SU-DHL-6 (cell line): ENCODE measurements around the gene ING1.
"Not testable (repeated sequence)": the region's sequence is repeated elsewhere in the genome, so short reads cannot be mapped to it uniquely, and the experiment has no call there.

Experiments
- H2AFZ ChIP-seq: fragments of 200-600 bp; sonication (generic); 2 replicates; pipeline ENCODE4 v1.6.1; 2014; ENCODE audit warnings: low read depth, mild to moderate bottlenecking, moderate library complexity, mixed read lengths, antibody characterized with exemption, low read length; ENCODE audit not compliant: severe bottlenecking
- H3F3A ChIP-seq: fragments of 200-600 bp; shearing (Covaris generic); 2 replicates; pipeline ENCODE4 v1.6.0; 2016; ENCODE audit warnings: antibody characterized with exemption, mild to moderate bottlenecking; ENCODE audit not compliant: insufficient read depth
- H3K27ac ChIP-seq: fragments of 200-600 bp; sonication (generic); 2 replicates; pipeline ENCODE4 v1.5.1; 2016; ENCODE audit warnings: low read depth, mild to moderate bottlenecking, low read length, moderate library complexity, mixed read lengths
- H3K27me3 ChIP-seq: fragments of 200-600 bp; sonication (generic), shearing (Covaris generic); 2 replicates; pipeline ENCODE4 v1.6.0; 2014; ENCODE audit warnings: mild to moderate bottlenecking, low read length
- H3K36me3 ChIP-seq: fragments of 200-600 bp; sonication (generic); 2 replicates; pipeline ENCODE4 v1.6.1; 2014; ENCODE audit warnings: mild to moderate bottlenecking, low read length, mixed read lengths
- H3K4me2 ChIP-seq: fragments of 300-600, 200-600 bp; shearing (Covaris generic), sonication (generic); 2 replicates; pipeline ENCODE4 v1.6.0; 2014; ENCODE audit warnings: low read length, low read depth, mild to moderate bottlenecking; ENCODE audit not compliant: poor library complexity, severe bottlenecking
- H3K4me3 ChIP-seq: fragments of 200-600 bp; sonication (generic); 2 replicates; pipeline ENCODE4 v1.5.1; 2014; ENCODE audit warnings: antibody characterized with exemption, low read length, mild to moderate bottlenecking, mixed read lengths; ENCODE audit not compliant: insufficient read depth, poor library complexity, severe bottlenecking
- H3K79me2 ChIP-seq: fragments of 200-600 bp; sonication (generic); 2 replicates; pipeline ENCODE4 v1.6.1; 2014; ENCODE audit warnings: mild to moderate bottlenecking, low read length, moderate library complexity; ENCODE audit not compliant: insufficient read depth
- H3K9ac ChIP-seq: fragments of 200-600 bp; sonication (generic); 2 replicates; pipeline ENCODE4 v1.7.0; 2014; ENCODE audit warnings: mild to moderate bottlenecking, low read length
- H3K9me2 ChIP-seq: fragments of 200-600 bp; sonication (generic); replicated peaks from 2 replicates; pipeline ENCODE4 v1.6.1; 2014; ENCODE audit warnings: low read length; ENCODE audit not compliant: insufficient read depth
- H3K9me3 ChIP-seq: fragments of 200-600 bp; sonication (generic); 2 replicates; pipeline ENCODE4 v1.6.1; 2014; ENCODE audit warnings: low read length, mixed read lengths; ENCODE audit not compliant: insufficient read depth
- H4K20me1 ChIP-seq: fragments of 200-600 bp; sonication (generic); 2 replicates; pipeline ENCODE4 v1.6.1; 2014; ENCODE audit warnings: low read depth, mild to moderate bottlenecking, antibody characterized with exemption, low read length, moderate library complexity, mixed read lengths
- CTCF ChIP-seq: fragments of 200-600 bp; sonication (generic); IDR thresholded peaks from one replicate; pipeline ENCODE4 v1.5.1; 2017; ENCODE audit warnings: antibody characterized with exemption, mild to moderate bottlenecking, low read length, moderate library complexity; ENCODE audit not compliant: insufficient read depth, poor library complexity, severe bottlenecking
- EZH2phosphoT487 ChIP-seq: fragments of 200-600 bp; sonication (generic), shearing (Covaris generic); conservative IDR thresholded peaks from 2 replicates; pipeline ENCODE4 v1.6.1; 2018; ENCODE audit warnings: mild to moderate bottlenecking, antibody characterized with exemption, low read length, moderate library complexity, mixed read lengths

Gene ING1

GRCh38 chr13:110687736-110688135 lies 25.8 kb upstream of the ING1 start:
- no peak for TF ChIP-seq CTCF
- TF ChIP-seq EZH2phosphoT487: no peak
- no peak overlapping the region for H2AFZ ChIP-seq
- no peaks in the 10 kb centered on the region for H3F3A ChIP-seq
- H3K4me3 ChIP-seq: no peak overlapping the region
- 0 out of 2 replicates have a peak, but pooled peaks cover 4% of the 10 kb centered on the region for H3K36me3 ChIP-seq
- H3K27me3 ChIP-seq: no peaks in the 10 kb centered on the region
- no peaks in the 10 kb centered on the region for H3K9me2 ChIP-seq
- H3K4me2 ChIP-seq: no peak overlapping the region
- no peak overlapping the region for H3K9ac ChIP-seq
- no peaks in the 10 kb centered on the region; the same call in 1 of the 2 replicates for H3K79me2 ChIP-seq
- H3K27ac ChIP-seq: no peak overlapping the region
- H3K9me3 ChIP-seq: no peaks in the 10 kb centered on the region
- no peaks in the 10 kb centered on the region for H4K20me1 ChIP-seq

GRCh38 chr13:110689041-110689440 lies 24.5 kb upstream of the ING1 start:
- Histone ChIP-seq H3K36me3 (0 out of 2 replicates have a peak, but pooled peaks cover 4% of the 10 kb centered on the region), H3K9me2 (no peaks in the 10 kb centered on the region), H3K79me2 (no peaks in the 10 kb centered on the region; the same call in 1 of the 2 replicates), H4K20me1 (no peaks in the 10 kb centered on the region), H3K27me3 (no peaks in the 10 kb centered on the region), H3K4me3 (no peak overlapping the region), H3K4me2 (no peak overlapping the region), H3K9ac (no peak overlapping the region), H3K9me3 (no peaks in the 10 kb centered on the region), H3F3A (no peaks in the 10 kb centered on the region), H2AFZ (no peak overlapping the region), H3K27ac (no peak overlapping the region)
- TF ChIP-seq CTCF (no peak), EZH2phosphoT487 (no peak)

GRCh38 chr13:110689711-110690110 lies 23.8 kb upstream of the ING1 start:
- Histone ChIP-seq H3K9ac (no peak overlapping the region), H3K36me3 (0 out of 2 replicates have a peak, but pooled peaks cover 4% of the 10 kb centered on the region), H3K27me3 (no peaks in the 10 kb centered on the region), H3K27ac (no peak overlapping the region), H3K4me2 (no peak overlapping the region), H3K4me3 (no peak overlapping the region), H3K9me3 (no peaks in the 10 kb centered on the region), H3K9me2 (no peaks in the 10 kb centered on the region), H3K79me2 (no peaks in the 10 kb centered on the region; the same call in 1 of the 2 replicates), H4K20me1 (no peaks in the 10 kb centered on the region), H3F3A (no peaks in the 10 kb centered on the region), H2AFZ (no peak overlapping the region)
- TF ChIP-seq EZH2phosphoT487 (no peak), CTCF (no peak)

GRCh38 chr13:110690516-110690915 lies 23.0 kb upstream of the ING1 start:
- no peaks in the 10 kb centered on the region for H3K27me3 ChIP-seq
- H3K4me3 ChIP-seq: no peak overlapping the region
- H3F3A ChIP-seq: no peaks in the 10 kb centered on the region
- H3K36me3 ChIP-seq: 0 out of 2 replicates have a peak, but pooled peaks cover 4% of the 10 kb centered on the region
- no peak for TF ChIP-seq CTCF
- TF ChIP-seq EZH2phosphoT487: no peak
- no peak overlapping the region for H3K27ac ChIP-seq
- H2AFZ ChIP-seq: no peak overlapping the region
- no peaks in the 10 kb centered on the region for H4K20me1 ChIP-seq
- H3K4me2 ChIP-seq: no peak overlapping the region
- no peaks in the 10 kb centered on the region for H3K9me3 ChIP-seq
- H3K79me2 ChIP-seq: no peaks in the 10 kb centered on the region; the same call in 1 of the 2 replicates
- no peak overlapping the region for H3K9ac ChIP-seq
- no peaks in the 10 kb centered on the region for H3K9me2 ChIP-seq

GRCh38 chr13:110695774-110696173 lies 17.7 kb upstream of the ING1 start:
- not testable (repeated sequence) for H3K9me3 ChIP-seq, H3K9ac ChIP-seq, H3K79me2 ChIP-seq, H3K27ac ChIP-seq, H3K4me3 ChIP-seq, H3K27me3 ChIP-seq, H2AFZ ChIP-seq, H3K4me2 ChIP-seq, H4K20me1 ChIP-seq, H3K9me2 ChIP-seq, H3F3A ChIP-seq
- H3K36me3 ChIP-seq: peaks cover 11% of the 10 kb centered on the region; the same call in 1 of the 2 replicates
